IPS-11a (cell line): ENCODE data around the gene HTRA1.

ENCODE experiments used
- H3K4me3 ChIP-seq: one replicate; pipeline ENCODE4 v1.5.1; 2013; ENCODE audit warnings: low read depth, low read length, control low read depth

HTRA1 gene

DNA sequence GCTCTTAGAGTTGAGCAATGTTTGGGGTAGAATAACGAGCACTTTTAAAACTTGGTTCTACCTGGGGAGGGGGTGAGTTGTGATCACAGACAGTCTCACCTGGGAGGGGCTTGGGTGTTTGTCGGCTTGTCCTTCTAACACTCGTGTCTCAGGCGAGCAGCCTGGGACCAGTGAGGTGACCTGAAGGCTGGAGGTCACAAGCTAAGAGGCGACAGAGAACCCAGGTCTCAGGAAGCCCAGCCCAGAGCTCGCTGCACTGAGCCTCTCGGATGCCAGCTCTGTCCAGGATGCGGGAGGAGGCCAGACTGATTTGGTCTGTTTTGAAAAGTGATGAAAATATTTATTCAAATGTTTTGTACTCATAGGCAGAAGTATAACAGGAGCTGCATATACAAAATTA, 11.8 kb downstream of the HTRA1 start:
- H3K4me3 ChIP-seq = no peak overlapping the region

DNA sequence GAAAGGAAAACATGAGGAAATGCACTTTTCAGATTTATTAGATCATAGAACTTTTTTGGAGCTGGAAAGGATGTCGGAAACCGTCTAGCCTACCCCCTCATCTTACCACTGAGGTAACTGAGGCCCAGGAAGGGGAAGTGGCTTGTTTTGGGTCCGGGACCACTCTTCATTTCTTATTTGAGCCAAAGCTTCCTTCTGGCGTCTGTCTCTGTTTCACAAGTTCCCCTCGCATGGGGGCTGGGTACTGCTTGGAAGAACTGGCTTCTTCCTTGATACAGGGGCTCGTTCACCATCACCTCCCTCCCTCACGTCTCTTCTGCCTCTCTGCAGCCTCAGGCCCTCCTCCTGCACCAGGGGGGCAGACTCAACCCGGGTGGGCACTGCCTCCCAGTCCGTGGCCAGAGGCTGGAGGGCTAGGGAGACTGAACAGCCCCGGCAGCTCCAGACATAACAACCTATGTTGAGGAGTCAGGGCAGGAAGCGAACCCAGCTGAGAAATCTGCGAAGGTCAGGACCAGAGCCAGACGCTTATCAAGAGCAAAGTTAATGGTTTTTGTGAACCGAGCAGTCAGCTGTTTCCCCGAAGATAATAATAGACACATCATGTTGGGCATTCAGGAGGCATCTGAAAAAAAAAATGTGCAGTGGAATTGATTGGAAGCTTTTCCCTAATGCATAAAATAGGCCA, 12.9 kb downstream of the HTRA1 start:
- H3K4me3 ChIP-seq = no peak overlapping the region

DNA sequence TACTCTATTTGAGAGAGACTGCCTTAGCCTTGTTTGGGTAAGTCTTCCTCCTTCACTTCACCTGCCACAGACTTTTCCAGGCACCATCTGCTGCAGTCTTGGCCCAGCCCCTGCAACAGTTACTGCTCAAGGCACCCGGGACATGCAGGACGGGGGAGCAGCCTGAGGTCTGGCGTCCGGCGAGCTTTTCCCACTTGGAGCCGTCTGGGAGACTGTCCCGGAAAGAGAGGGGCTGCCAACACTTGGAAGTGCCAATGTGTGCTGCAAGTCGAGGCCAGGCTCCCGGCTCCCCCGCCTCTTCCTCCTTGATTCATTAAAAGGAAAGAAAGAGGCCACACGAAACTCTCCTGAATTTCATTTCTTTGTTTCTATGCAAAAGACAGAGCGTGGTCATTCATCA, 13.7 kb downstream of the HTRA1 start:
- no peak overlapping the region for H3K4me3 ChIP-seq

DNA sequence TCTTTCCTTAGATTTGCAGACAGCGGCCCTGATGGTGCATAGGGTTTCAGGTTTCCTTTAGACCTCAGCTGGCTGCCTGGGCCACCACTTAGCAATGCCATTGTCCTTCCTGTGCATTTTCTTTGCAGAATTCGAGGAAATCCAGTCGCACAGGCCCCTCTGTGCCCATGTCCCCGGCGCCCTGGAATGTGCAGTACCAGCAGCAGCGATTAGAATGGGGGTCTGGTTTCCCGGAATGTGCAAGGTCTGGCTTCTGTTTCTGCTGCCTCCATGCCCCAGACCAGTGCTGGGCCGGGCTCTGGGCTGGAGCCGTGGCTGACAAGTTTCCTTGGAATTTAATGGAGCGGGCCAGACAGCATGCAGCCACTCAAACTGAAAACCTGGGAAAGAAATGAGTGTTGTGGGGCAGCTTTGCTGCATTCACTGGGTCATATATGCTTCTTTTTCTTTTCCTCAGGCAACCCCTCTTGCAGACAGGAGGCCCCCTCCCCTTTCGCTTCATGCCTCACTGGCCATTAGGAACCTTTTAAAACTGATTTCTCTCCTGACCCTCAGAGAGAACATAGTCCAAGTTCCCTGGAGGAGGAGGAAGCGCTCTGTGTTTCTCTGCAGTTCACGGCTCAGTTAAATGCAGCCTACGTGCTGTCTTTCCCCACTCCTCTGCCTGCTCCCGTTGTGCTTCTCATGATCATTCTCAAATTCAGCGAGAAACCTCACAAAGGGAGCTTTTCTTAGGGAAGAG, 14.4 kb downstream of the HTRA1 start:
- no peak overlapping the region for H3K4me3 ChIP-seq

DNA sequence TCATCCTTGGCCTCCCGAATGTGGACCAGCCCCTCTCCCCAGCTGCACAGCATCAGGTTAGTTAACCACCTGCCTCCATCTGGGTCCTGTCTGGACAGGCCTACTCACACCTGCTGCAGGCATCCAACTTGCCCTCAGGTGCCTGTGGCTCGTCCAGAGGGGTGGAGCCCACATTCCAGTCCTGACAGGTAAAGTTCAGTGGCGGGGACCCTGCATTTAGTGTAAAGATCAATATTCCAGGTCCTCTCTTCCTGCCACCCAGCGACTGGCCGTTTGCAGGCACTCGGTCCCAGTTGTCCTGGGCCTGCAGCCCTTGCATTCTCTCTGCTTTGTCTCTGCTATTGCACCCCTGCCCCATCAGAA, 15.0 kb downstream of the HTRA1 start:
- H3K4me3 ChIP-seq = no peak overlapping the region

DNA sequence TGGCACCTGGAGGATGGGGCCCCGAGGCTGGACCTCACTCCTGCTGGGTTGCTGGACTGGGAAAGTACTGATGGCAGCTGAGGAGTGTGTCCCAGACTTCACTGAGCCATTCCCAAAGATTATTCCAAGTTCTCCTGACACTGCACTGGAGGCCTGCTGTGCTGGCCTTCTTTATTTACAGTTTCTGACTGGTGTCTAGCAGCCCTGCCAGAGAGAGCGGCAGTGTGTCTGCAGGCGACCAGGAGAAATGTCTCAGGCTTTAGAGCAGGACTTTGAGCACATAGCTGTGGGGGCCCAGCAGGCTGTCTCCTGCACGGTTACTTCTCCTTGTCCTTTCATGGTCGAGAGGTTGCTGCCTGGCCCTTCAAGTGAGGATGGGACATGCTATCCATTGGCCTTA, 16.1 kb downstream of the HTRA1 start:
- H3K4me3 ChIP-seq = no peak overlapping the region

DNA sequence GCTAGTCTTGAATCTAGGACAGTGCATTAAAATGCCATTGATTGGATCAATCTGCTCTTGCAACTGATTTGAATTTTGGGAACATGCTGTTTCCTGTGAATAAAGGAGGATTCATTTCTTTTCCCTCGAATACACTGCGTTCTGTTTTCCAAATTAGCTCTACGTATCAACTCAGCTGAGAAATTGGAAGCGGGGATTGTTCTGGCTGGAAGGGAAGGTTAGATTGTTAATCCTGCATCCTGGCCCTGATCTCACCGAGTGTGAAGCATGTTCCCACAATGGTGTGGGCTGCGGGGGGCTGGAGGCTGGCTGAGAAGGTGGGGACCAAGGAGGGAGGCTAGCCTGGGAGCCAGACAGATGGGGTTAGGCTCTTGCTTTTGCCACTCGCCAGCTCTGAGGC, 17.6 kb downstream of the HTRA1 start:
- H3K4me3 ChIP-seq = no peak overlapping the region

DNA sequence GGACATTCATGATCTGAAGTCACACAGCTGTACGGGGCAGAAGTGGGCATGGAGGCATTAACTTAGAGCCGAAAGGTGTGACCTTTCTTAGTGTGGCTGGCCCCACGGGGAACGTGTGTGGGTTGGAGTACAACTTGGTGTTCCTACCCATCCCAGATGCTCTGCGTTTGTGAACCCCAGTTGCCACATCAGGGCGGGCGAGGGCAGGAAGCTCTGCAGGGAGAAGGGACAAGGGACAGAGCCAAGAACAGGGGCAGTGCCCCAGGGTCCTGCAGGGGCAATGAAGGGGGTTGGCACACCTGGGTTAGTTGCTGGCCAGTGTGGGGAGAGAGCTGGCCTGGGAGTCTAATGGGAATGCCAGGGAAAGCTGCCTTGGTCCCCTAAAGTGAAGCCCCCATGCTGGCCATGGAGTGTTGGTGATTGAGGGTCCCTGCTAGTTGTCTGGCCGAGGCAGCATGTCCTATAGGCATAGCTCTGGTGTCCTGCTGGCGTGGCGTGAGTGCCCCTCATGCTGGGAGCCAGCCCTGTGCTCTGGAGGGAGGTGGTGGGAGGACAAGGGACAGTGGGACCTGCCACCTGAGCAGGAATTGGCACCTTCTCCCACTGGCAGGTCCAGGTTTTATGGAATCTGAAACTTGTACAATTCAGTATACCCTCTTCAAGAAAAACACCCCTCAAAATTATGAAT, 18.9 kb downstream of the HTRA1 start:
- H3K4me3 ChIP-seq = no peak overlapping the region

DNA sequence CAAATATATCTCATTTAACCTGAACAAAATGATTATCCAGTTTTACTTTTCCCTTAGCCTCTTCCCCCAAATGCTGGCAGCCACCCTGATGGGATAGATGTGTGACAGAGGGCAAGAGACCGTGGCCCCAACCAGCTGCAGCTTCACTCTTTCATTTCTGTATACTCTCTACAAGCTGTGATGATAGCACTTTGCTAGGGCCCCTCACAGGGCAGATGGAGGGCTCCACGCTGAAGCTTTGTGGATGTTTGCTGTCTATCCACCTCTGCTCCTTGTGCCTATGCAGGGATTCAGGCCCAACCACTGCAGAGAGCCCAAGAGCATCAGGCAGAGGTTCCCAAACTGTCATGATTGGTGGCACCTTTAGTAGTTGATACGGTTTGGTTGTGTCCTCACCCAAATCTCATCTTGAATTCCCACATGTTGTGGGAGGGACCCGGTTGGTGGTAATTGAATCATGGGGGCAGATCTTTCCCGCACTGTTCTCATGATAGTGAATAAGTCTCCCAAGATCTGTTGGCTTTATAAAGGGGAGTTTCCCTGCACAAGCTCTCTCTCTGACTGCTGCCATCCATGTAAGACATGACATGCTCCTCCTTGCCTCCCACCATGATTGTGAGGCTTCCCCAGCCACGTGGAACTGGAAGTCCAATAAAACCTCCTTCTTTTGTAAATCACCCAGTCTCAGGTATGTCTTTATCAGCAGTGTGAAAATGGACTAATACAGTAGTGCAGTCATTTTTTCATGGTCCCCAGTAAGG, 20.1 kb downstream of the HTRA1 start:
- no peak overlapping the region for H3K4me3 ChIP-seq

DNA sequence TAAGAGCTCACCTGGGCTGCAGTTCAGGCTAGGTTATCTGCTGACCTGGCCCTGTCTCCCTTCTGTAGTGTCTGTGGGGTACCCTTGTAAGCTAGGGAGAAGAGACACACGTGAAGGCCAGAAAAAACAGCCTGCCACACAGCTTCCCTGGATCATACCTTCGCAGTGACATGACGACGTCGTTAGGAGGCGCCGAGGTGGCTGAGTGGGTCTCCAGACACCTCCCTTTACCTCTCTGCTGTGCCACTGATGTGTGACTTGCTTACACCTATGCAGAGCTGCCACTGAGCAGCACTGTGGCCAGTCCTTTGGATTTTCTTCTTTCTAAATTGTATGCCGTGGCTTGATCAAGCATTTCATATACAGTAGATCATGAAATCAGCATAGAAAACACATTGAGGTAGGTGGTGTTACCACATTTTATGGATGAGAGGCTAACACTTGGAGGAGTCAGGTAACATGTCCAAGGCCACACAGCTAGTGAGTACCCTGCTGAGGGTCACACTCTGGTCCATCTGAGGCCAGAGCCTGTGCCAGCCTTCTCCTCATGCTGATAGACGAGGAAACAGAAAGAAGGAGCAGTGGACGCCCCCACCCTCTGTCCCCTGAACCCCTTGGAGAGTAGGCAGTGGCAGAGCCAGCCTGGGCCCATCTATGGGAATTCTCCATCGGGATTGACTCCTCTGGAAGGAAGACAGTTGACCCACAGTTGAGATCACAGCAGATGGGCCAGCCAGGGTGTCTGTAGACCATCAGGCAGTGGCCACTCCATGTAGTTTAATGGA, 23.1 kb downstream of the HTRA1 start:
- H3K4me3 ChIP-seq = no peak overlapping the region

DNA sequence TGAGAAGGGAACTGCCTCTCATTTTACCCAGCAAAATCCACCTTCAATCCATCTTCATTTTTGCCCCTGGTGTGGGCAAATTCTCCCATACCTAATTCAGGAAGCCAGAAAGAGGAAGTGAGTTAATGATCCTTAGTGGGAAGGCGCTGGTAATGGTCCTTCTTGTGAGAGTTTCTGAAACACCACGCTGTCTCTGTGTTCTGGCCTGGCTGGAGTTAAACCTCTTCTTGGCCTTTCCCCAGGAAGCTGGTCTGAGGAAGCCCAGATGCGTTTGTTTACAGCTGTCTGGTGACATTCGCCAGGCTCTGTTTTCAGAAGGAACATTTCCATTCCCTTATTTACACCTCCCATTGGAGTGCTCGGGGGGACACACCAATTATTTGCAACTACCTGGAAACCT, 24.3 kb downstream of the HTRA1 start:
- no peak overlapping the region for H3K4me3 ChIP-seq

DNA sequence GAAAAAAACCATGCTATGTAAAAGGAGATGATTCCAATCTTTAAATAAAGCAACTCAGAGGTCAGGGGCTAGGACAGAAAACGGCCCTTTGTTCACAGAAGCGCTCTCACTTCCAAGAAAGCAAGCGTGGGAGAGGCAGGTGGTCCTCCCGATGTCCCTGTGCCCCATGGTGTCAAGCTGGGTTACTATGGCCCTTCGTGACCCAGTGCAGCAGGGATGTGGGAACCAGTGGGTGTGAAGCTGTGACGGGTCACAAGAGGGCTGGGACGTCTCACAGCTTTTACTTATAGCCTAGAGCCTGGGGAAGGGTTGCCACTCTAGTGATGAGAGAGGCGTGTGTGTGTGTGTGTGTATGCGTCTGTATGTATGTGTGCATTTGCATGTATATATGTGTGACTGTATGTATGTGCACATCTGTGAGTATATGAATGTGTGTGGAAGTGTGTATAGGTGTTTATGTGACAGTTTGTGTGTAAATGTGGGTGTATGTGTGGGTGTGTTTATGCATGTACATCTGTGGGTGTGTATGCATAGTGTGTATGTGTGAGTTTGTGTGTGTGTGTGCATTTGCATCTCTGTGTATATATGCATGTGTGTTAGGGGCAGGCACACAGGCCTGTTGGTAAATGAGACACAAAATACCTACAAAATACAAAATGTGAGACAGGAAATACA, 25.2 kb downstream of the HTRA1 start:
- no peak overlapping the region for H3K4me3 ChIP-seq

DNA sequence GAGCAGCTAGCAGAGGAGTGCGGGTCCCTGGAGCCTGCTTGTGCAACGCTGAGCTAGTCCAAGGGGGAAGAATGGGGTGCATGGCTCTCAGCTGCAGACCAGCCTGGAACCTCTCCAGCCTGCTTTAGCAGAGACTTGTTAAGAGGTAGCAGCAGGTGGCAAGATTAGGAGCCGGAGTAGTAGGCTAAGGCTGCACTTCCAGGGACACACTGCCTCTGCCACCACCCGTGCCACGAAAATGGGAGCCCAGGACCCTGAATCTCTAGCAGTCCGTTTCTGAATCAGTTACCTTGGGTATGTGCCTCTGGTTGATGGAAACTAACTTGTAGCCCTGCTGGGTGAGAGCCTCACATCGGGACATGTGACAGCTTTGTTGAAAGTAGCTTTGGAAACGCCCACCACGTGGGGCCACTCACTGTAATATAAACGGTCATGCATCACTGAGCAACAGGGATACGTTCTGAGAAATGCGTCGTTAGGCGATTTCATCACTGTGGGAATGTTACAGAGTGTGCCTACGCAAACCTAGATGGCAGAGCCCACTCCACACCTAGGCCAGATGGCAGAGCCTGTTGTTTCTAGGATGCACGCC, 25.9 kb downstream of the HTRA1 start:
- no peak overlapping the region for H3K4me3 ChIP-seq

DNA sequence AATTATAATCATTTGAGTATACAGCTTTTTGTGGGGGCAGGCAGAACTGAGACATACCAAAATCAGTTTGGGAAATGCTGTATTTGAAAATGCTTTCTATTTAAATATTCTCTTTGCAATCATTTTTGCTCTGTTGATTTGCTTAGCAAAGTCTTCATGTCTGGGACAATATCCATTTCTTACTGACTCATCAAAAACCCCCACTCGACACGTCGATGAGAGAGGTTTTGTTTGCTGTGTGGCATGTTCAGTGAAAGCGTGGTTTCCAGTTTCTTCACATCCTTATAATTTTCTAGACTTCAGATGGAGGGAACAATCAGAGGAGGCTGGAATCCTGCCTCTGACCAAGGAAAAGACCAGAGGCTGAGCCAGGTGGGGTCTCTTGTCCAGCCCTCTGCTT, 28.9 kb downstream of the HTRA1 start:
- no peak overlapping the region for H3K4me3 ChIP-seq

DNA sequence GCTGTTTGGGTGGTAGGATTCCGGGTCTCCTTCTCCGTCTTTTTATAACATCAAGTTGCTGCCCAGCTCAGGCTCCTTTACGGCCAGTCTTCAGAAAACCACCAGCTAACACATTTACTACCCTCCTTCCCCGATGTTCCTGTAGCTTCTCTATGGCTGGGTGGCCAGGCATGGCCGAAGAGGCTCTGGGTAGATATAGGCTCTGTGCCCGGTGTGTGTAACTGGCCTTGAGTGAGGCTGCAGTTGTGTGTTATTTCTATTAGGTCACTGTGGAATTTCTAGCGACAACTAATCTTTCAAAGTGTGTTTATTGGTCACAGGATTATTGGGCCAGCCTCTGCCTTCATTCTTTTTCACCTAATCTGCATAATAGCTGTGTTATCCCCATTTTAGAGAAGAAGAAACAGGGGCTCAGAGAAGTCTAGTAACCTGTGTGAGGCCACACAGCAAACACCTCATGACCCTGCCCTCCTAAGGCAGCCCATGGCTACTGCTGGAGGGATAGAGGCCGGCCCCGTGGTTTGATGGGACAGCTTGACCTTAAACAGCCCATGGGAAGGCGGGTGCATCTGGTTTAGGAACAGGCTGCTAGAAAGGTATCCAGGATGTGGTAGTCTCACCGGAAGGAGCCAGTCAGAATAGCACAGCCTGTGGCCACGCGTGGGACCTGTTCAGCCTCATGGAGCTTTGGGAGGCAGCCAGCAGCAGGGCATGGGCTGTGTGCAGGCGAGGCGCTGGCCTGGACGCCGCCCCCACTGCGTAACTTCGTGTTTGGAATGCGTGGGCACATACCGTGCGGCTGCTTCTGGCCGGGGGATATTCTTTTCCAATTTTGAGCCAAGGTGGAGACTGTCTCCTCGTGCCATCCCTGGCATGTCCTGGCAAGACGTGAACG, 29.7 kb downstream of the HTRA1 start:
- no peak overlapping the region for H3K4me3 ChIP-seq

DNA sequence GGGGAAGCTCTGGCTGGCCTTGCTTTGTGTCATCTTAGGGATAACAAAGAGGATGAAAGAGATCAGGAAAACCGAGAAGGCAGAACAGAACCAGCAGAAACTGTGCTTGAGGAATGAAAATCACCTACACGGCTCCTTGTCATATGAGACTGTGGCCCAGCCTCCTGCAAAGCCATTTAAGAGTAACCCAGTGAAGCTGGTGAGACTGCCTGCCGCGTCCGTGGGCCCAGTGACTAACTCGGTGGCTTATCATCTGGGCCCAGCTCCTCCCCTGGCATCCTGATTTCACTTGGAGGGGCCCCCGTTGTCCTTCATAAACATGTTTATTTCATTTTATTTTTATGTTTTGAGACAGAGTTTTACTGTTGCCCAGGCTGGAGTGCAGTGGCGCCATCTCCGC, 30.7 kb downstream of the HTRA1 start:
- no peak overlapping the region for H3K4me3 ChIP-seq

DNA sequence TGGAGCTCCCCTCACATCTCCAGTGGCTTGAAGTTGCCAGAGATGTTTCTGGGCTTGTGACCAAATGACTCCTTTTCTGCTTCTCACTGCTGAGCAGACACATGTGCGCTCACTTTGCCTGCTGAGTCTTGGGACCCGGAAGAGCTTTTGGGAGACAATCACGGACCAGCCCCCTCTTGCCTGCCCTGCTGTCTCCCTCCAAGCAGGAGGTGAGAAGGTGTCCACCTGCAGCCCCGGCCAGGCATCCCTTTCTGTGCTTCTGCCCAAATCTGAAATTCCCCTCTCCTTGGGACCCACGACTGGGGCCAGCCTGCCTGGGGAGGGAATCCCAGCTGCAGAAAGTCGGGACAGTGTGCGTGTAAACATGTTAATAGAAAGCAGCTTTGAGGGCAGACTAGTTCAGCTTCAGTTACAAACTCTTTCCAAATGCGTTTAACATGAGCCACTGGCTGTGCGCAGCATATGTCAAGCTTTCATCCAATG, 31.7 kb downstream of the HTRA1 start:
- no peak overlapping the region for H3K4me3 ChIP-seq

DNA sequence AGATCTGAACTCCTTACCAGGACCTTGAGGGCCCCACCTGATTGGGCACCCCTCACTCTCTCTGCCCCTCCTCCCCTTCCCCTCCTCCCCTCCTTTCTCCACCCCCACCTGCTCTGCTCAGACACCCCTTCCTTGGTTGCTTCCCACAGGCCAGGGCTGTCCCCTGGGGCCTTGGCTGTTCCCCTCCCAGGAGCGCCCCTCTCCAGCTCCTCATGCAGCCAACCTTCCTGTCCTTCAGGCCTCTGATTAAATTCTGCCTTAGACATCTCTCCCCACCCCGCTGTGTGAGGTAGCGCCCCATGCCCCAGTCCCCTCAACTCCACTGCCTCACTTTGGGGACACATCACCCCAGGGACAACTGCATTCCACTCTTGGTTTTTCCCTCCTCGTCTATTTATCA, 32.4 kb downstream of the HTRA1 start:
- no peak overlapping the region for H3K4me3 ChIP-seq
